ENCODE results near the gene ZSCAN5A. TPM values are rescaled to one million over a fixed set of nuclear protein-coding genes. Genes with fewer than 3 reads are reported as not detected.
"Not testable (repeated sequence)": the region's sequence is repeated elsewhere in the genome, so short reads cannot be mapped to it uniquely, and the experiment has no call there.

Gene ZSCAN5A
- total and polyA plus RNA-seq, 2 donors (not counting 1 experiment from before 2014, with no cell fraction given) = 5.5 to 6.3 TPM

DNA sequence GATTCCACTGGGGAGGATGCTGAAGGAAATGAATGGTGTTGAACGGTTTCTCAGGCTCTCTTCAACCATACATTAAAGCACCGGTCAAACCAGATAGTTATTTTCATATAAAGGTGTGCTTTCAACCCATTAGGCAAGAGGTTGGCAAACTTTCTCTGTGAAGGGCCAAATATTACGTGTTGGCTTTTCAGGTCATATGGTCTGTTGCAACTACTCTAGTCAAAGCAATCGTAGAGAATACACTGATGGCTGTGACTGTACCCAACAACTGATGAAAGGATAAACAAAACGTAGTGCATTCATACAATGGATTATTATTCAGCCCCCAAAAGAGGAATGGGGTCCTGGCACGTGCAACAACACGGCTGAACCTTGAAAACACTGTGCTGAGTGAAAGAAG lies 5.8 kb downstream of the ZSCAN5A start:
- Histone ChIP-seq H3K27ac (ENCODE audit: insufficient read depth, low read length) (no peak overlapping the region), H3K9me3 (ENCODE audit: control insufficient read depth, insufficient read depth, low read depth, low read length) (no peaks in the 10 kb centered on the region), H3K9ac (ENCODE audit: insufficient read depth, low read length) (no peak overlapping the region), H3K4me1 (ENCODE audit: control insufficient read depth, extremely low read depth, insufficient read depth, low read length) (no peaks in the 10 kb centered on the region), H3K4me3 (replicated peaks in 1 of 4; ENCODE audit: control extremely low read depth in 1 of 4, insufficient read depth in 1 of 4, low read depth in 3 of 4, low read length in 4 of 4) (no peak overlapping the region), H4K20me1 (ENCODE audit: control insufficient read depth, extremely low read depth, insufficient read depth, low read length) (no peaks in the 10 kb centered on the region), H3K79me2 (ENCODE audit: control insufficient read depth, insufficient read depth, low read length) (no peaks in the 10 kb centered on the region), H3K36me3 (ENCODE audit: control insufficient read depth, insufficient read depth, low read length) (no peaks in the 10 kb centered on the region), H3K27me3 (ENCODE audit: control insufficient read depth, insufficient read depth, low read length) (no peaks in the 10 kb centered on the region), H3K4me2 (ENCODE audit: extremely low read depth, insufficient read depth, low read length) (no peak overlapping the region), H2AFZ (ENCODE audit: low read length) (no peak overlapping the region)
- TF ChIP-seq EZH2 (IDR thresholded peaks at IDR 0.05; ENCODE audit: low read length, missing control alignments) (no peak), CTCF (conservative IDR thresholded peaks at IDR 0.05 in 1 of 2, IDR thresholded peaks at IDR 0.05 in 1 of 2; ENCODE audit: low read depth in 1 of 2, low read length in 2 of 2) (no peak)
- no peak for DNase-seq (ENCODE audit: low read depth in 2 of 2)

- H4K20me1 ChIP-seq (ENCODE audit: control insufficient read depth, extremely low read depth, insufficient read depth, low read length); H3K9me3 ChIP-seq (ENCODE audit: control insufficient read depth, insufficient read depth, low read depth, low read length); H3K79me2 ChIP-seq (ENCODE audit: control insufficient read depth, insufficient read depth, low read length); H2AFZ ChIP-seq (ENCODE audit: low read length); H3K4me3 ChIP-seq (replicated peaks in 1 of 4; ENCODE audit: control extremely low read depth in 1 of 4, insufficient read depth in 1 of 4, low read depth in 3 of 4, low read length in 4 of 4); H3K27ac ChIP-seq (ENCODE audit: insufficient read depth, low read length); H3K27me3 ChIP-seq (ENCODE audit: control insufficient read depth, insufficient read depth, low read length); H3K4me1 ChIP-seq (ENCODE audit: control insufficient read depth, extremely low read depth, insufficient read depth, low read length); H3K36me3 ChIP-seq (ENCODE audit: control insufficient read depth, insufficient read depth, low read length); DNase-seq (ENCODE audit: low read depth in 2 of 2); H3K9ac ChIP-seq (ENCODE audit: insufficient read depth, low read length): not testable (repeated sequence)
- H3K4me2 ChIP-seq (ENCODE audit: extremely low read depth, insufficient read depth, low read length) = peak overlapping the region; percentile 25
Observed at GRCh38 chr19:56307062-56307461, 7.6 kb downstream of the ZSCAN5A start.

GRCh38 chr19:56306016-56306415 lies 8.6 kb downstream of the ZSCAN5A start:
- H3K27ac ChIP-seq (ENCODE audit: insufficient read depth, low read length) = no peak overlapping the region
- H3K36me3 ChIP-seq (ENCODE audit: control insufficient read depth, insufficient read depth, low read length) = no peaks in the 10 kb centered on the region
- H3K4me3 ChIP-seq (replicated peaks in 1 of 4; ENCODE audit: control extremely low read depth in 1 of 4, insufficient read depth in 1 of 4, low read depth in 3 of 4, low read length in 4 of 4) = no peak overlapping the region
- no peaks in the 10 kb centered on the region for H3K79me2 ChIP-seq (ENCODE audit: control insufficient read depth, insufficient read depth, low read length)
- no peak overlapping the region for H3K9ac ChIP-seq (ENCODE audit: insufficient read depth, low read length)
- DNase-seq (ENCODE audit: low read depth in 2 of 2) = no peak
- no peak for TF ChIP-seq EZH2 (IDR thresholded peaks at IDR 0.05; ENCODE audit: low read length, missing control alignments)
- TF ChIP-seq CTCF (conservative IDR thresholded peaks at IDR 0.05 in 1 of 2, IDR thresholded peaks at IDR 0.05 in 1 of 2; ENCODE audit: low read depth in 1 of 2, low read length in 2 of 2) = no peak
- H3K9me3 ChIP-seq (ENCODE audit: control insufficient read depth, insufficient read depth, low read depth, low read length) = no peaks in the 10 kb centered on the region
- H4K20me1 ChIP-seq (ENCODE audit: control insufficient read depth, extremely low read depth, insufficient read depth, low read length) = no peaks in the 10 kb centered on the region
- peak overlapping the region; percentile 41 for H2AFZ ChIP-seq (ENCODE audit: low read length)
- no peaks in the 10 kb centered on the region for H3K27me3 ChIP-seq (ENCODE audit: control insufficient read depth, insufficient read depth, low read length)
- H3K4me2 ChIP-seq (ENCODE audit: extremely low read depth, insufficient read depth, low read length) = no peak overlapping the region
- no peaks in the 10 kb centered on the region for H3K4me1 ChIP-seq (ENCODE audit: control insufficient read depth, extremely low read depth, insufficient read depth, low read length)
